ENCODE data around the gene PIP4K2A.

The PIP4K2A gene

GRCh38 chr10:22685926-22686325, 28.5 kb downstream of the PIP4K2A start:
- TF ChIP-seq, protein P1, sequence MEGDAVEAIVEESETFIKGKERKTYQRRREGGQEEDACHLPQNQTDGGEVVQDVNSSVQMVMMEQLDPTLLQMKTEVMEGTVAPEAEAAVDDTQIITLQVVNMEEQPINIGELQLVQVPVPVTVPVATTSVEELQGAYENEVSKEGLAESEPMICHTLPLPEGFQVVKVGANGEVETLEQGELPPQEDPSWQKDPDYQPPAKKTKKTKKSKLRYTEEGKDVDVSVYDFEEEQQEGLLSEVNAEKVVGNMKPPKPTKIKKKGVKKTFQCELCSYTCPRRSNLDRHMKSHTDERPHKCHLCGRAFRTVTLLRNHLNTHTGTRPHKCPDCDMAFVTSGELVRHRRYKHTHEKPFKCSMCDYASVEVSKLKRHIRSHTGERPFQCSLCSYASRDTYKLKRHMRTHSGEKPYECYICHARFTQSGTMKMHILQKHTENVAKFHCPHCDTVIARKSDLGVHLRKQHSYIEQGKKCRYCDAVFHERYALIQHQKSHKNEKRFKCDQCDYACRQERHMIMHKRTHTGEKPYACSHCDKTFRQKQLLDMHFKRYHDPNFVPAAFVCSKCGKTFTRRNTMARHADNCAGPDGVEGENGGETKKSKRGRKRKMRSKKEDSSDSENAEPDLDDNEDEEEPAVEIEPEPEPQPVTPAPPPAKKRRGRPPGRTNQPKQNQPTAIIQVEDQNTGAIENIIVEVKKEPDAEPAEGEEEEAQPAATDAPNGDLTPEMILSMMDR (IDR thresholded peaks at IDR 0.05): no peak

DNA sequence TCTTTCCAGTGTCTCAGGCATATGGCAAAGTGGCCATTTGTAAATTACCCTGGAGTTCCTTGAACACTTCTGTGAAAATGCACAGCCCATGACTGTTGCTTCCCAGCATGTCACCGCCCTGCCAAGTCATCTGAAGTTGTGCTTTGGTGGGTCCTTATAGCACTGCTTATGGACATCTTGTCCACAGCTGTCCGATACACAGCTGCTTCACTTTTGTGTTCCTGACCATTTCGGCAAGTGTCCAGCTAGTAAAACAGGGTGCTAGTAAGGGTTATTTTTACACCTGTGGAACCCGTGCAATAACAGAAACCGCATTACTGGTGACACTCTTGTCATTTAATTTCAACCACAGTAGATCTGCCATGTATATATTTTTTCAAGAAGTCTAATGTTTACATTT, 29.7 kb downstream of the PIP4K2A start:
- TF ChIP-seq, protein P1 (IDR thresholded peaks at IDR 0.05): no peak

- TF ChIP-seq, protein P1 (IDR thresholded peaks at IDR 0.05): no peak
Observed at GRCh38 chr10:22683140-22683389, 31.3 kb downstream of the PIP4K2A start.

DNA sequence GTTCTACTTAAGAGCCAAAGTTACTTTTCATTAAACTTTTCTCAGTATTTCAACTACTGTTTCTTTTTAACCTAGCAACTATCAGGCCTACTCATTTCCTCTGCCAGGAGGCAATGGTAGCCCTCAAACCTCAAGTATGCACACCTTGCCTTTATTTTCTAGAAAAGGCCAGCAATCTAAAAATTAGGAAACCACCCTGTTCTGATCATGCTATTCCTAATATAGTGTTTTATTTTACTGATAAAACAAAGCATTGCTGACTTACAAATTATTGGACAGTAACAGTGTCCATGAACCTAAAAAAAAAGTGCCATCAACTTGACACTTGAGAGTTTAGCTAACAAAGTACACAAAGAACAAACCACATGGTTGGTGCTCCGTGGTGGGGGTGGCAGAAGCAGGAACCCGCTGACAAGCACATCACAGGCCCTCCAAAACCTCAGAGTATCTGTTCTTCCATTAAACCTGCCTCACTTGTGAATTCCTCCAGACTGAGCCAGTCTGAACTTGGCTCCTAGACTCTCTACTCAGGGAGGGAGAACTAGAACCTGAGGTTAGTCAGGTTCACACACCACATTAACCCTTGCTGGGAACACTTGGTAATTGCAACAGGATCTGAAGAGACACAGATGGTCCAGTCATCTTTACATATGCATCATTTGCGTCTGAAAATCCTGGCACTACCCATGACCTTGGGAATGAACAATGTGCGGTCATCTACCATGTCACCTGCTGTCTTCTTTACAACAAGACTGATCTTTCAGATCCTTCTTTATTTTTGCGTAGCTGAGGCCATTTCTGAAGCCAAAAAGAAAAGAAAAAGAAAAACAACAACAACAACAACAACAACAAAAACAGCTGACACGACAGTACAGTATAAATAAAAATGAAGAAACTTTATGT, 31.9 kb downstream of the PIP4K2A start:
- TF ChIP-seq, protein P1 (IDR thresholded peaks at IDR 0.05): no peak

DNA sequence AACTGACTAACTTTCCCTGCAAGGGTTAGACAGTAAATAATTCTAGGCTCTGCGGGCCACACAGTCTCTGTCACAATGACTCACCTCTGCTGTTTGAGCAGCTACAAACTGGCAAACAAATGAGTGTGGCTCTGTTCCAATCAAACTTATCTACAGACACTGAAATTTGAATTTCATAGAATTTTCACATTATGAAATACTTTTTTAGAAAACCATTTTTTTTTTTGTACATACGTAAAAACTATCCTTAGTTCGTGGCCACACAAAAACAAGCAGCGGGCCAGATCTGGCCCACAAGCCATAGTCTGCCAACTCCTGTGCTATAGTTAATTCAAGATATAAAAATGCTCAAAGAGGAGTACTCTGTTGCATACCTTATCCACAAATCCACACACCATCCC, 32.6 kb downstream of the PIP4K2A start:
- TF ChIP-seq, protein P1 (IDR thresholded peaks at IDR 0.05): no peak

- TF ChIP-seq, protein P1 (IDR thresholded peaks at IDR 0.05): no peak
Observed at GRCh38 chr10:22681301-22681700, 33.1 kb downstream of the PIP4K2A start.

GRCh38 chr10:22679608-22680007, 34.8 kb downstream of the PIP4K2A start:
- TF ChIP-seq, protein P1 (IDR thresholded peaks at IDR 0.05): no peak

DNA sequence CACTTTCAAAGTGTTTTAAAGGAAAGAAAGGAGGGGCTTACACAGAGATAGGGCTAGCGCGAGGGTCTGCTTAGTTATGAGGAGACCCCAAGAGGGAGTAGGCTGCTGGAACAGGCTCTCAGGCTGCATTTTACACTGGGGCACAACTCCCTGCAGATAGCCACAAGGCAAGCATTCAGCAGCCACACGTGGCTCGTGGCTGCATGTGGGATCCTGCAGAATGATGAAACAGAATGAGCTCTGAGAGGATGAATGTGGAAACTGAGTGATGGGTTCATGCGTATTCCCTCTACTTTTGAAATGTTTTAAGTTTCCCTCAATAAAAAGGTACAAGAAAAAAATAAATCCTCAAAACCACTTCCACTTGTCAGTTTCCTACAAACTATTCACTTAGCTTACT, 37.0 kb downstream of the PIP4K2A start:
- TF ChIP-seq, protein P1 (IDR thresholded peaks at IDR 0.05): no peak

All from LNCAP (cell line).